Naive thymus-derived CD4-positive, alpha-beta T cell (primary cell): Measurements from ENCODE around the gene LRRK1. TPM values are rescaled to one million over a fixed set of nuclear protein-coding genes. Genes with fewer than 3 reads are reported as not detected.

Experiments
- ATAC-seq: fragments of 150-1000 bp; cut with Tn5 transposase; 2 replicates; pipeline ENCODE4 v1.10.0; 2021; ENCODE audit warnings: mild to moderate bottlenecking, moderate library complexity
- CTCF ChIA-PET: fragments of 350-600 bp; sonication (Branson Sonifier 250); formaldehyde crosslinking; loops from one replicate; lab custom pipeline; 2021; ENCODE audit warnings: antibody characterized with exemption; lab: Charles Lee
- POLR2A ChIA-PET: fragments of 350-600 bp; sonication (Branson Sonifier 250); formaldehyde crosslinking; loops from one replicate; lab custom pipeline; 2021; ENCODE audit warnings: antibody characterized with exemption, inconsistent platforms; lab: Charles Lee
- DNase-seq, 9 donors: peaks; one replicate each; pipeline versions ENCODE4 v3.0.0 to v3.0.0-alpha.2; 2020 to 2022; ENCODE audit warnings: mixed read lengths in 1 of 9
- H3K27ac ChIP-seq: one replicate; pipeline ENCODE4 v1.7.0; 2013; ENCODE audit warnings: mild to moderate bottlenecking, low read depth, low read length, moderate library complexity
- H3K27me3 ChIP-seq, 2 donors: one replicate each; pipeline ENCODE4 v1.7.0; 2013; ENCODE audit warnings: low read length in 2 of 2, mild to moderate bottlenecking in 2 of 2, moderate library complexity in 2 of 2; ENCODE audit not compliant: control insufficient read depth in 2 of 2, insufficient read depth in 2 of 2
- H3K36me3 ChIP-seq, 3 experiments: 1 replicate in 2 of 3; 2 replicates in 1 of 3; pipeline ENCODE4 v1.7.0; 2013; ENCODE audit warnings: low read length in 3 of 3, mild to moderate bottlenecking in 3 of 3, moderate library complexity in 1 of 3; ENCODE audit not compliant: insufficient read depth in 3 of 3, control insufficient read depth in 2 of 3
- H3K4me1 ChIP-seq, 2 donors: one replicate each; pipeline ENCODE4 v1.7.0; 2013; ENCODE audit warnings: low read length in 2 of 2, mild to moderate bottlenecking in 2 of 2, moderate library complexity in 1 of 2; ENCODE audit not compliant: control insufficient read depth in 2 of 2, insufficient read depth in 2 of 2
- H3K4me3 ChIP-seq: 2 replicates; pipeline ENCODE4 v1.7.0; 2013; ENCODE audit warnings: mild to moderate bottlenecking, low read length
- H3K9me3 ChIP-seq, 3 experiments: 1 replicate in 2 of 3; 2 replicates in 1 of 3; pipeline ENCODE4 v1.7.0; 2013; ENCODE audit warnings: low read length in 3 of 3; ENCODE audit not compliant: control insufficient read depth in 2 of 3
- H3K27ac Mint-ChIP-seq, 9 donors: one replicate each; pipeline ENCODE4 v1.8.0; 2020 to 2022; ENCODE audit warnings: mixed read lengths in 9 of 9, mild to moderate bottlenecking in 8 of 9, moderate library complexity in 5 of 9, inconsistent platforms in 2 of 9
- H3K27me3 Mint-ChIP-seq, 5 donors: one replicate each; pipeline ENCODE4 v1.8.0; 2021 to 2022; ENCODE audit warnings: mixed read lengths in 5 of 5, mild to moderate bottlenecking in 1 of 5
- H3K36me3 Mint-ChIP-seq, 5 donors: one replicate each; pipeline ENCODE4 v1.8.0; 2020 to 2022; ENCODE audit warnings: mixed read lengths in 5 of 5, mild to moderate bottlenecking in 3 of 5, inconsistent platforms in 1 of 5
- H3K4me1 Mint-ChIP-seq, 7 donors: one replicate each; pipeline ENCODE4 v1.8.0; 2020 to 2022; ENCODE audit warnings: mixed read lengths in 7 of 7, mild to moderate bottlenecking in 3 of 7, inconsistent platforms in 1 of 7
- H3K4me3 Mint-ChIP-seq, 10 donors: one replicate each; pipeline ENCODE4 v1.8.0; 2020 to 2022; ENCODE audit warnings: mild to moderate bottlenecking in 10 of 10, mixed read lengths in 10 of 10, moderate library complexity in 6 of 10, inconsistent platforms in 2 of 10
- H3K9me3 Mint-ChIP-seq, 11 donors: one replicate each; pipeline ENCODE4 v1.8.0; 2020 to 2022; ENCODE audit warnings: mixed read lengths in 11 of 11, mild to moderate bottlenecking in 4 of 11, inconsistent platforms in 1 of 11, moderate library complexity in 1 of 11
- intact Hi-C, 2 donors: fragments of 100-400 bp; cut with micrococcal nuclease; formaldehyde crosslinking; loops; one replicate each; pipeline ENCODE4 v1.15.1; 2023
- polyA plus RNA-seq, 2 donors: library from polyadenylated mRNA; unstranded; fragments of 300-500 nt; fragmentation: Illumina TruSeq; gene quantifications; one replicate each; pipeline ENCODE4 v1.2.3, GENCODE V29; 2021
- total RNA-seq, 6 experiments: library from RNA in 5 of 6; stranded (reverse) in 5 of 6; gene quantifications; 1 replicate in 5 of 6; 2 replicates in 1 of 6; pipeline ENCODE4 v1.2.3 and lab custom pipeline; 2021 to 2026

LRRK1 gene
- total and polyA plus RNA-seq, 7 experiments from 2014 or later = 0.54 to 15.1 (median 0.60) TPM; not detected in 2

DNA sequence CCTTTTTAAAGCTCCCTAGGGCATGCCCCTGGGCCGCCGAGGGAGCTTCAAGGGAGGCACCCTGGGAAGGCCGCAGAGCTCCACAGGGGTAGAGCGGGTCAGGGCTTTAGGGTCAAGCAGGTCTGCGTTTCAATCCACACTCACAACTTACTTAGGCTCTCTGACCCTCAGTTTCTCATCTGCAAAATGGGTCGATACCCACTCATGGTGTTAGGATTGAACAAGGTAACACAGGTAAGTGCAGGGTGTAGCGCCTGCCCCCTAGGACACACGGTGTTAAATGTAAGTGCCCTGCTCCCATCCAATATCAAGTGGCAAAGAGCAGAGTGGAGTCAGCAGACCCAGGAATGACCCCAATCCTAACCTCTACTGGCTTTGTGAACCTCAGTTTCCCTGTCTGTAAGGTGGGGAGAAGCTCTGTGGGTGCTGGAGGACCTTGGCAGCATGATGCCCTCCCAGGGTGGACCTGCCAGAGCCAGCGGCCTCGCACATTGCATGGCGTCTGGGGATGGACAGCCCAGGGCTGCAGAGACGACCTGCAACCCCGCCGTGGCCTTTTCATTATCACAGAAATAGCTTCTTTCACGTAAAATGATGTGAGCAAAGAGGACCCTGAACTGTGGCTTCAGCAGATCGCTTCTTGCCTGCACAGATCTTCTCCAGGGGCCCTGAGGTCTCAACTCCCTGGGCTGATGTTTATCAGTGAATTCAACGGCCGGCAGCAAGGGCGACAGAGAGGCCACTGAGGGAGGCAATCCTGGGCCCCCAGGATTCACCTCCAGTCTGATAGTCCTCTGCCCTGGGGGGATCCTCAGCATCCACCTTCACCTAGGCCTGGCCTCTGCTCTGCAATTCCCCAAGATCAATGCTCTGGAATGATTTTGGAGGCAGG, 194.2 kb downstream of the LRRK1 start:
- Histone ChIP-seq H3K36me3 (no peaks in the 10 kb centered on the region), H3K4me3 (no peak overlapping the region), H3K9me3 (no peaks in the 10 kb centered on the region), H3K4me1 (no peaks in the 10 kb centered on the region), H3K27ac (no peak overlapping the region), H3K27me3 (no peaks in the 10 kb centered on the region)
- ATAC-seq (no peak), DNase-seq (no peak)
- peaks cover 0 to 13% (median 0%) of the 10 kb centered on the region in 7 donors for H3K4me1 Mint-ChIP-seq
- POLR2A ChIA-PET = no interaction called here
- peaks cover 0 to 6% (median 0%) of the 10 kb centered on the region in 5 donors for H3K27me3 Mint-ChIP-seq
- H3K36me3 Mint-ChIP-seq = no peaks in the 10 kb centered on the region
- H3K4me3 Mint-ChIP-seq = no peak overlapping the region
- H3K9me3 Mint-ChIP-seq = no peaks in the 10 kb centered on the region
- no peak overlapping the region for H3K27ac Mint-ChIP-seq
- CTCF ChIA-PET = interaction anchor here (1.3 kb wide), 1 partner anchor 8 kb away, joined by 6 read pairs; no protein-coding TSS in a partner anchor
- intact Hi-C loops = no loop called here

DNA sequence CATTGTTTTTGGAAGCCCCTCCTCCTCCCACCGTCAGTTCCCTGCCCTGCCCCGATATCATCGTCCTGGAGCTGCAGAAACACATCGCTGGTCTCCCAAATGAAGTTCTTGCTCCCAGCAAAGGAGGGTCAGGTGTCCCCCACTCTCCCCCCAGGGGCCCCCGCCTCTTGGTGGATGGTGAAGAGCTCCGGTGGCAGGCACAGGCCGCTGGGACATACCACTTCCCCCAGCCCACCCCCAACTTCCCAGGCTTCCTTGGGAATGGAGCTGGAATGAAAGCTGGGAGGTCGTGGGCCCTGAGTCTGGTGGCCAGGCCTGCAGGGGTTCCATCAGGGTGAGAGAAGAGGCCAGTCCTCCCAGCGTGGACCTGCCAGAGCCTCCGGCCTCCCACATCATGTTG, 195.0 kb downstream of the LRRK1 start:
- intact Hi-C loops = no loop called here
- CTCF ChIA-PET = no interaction called here

DNA sequence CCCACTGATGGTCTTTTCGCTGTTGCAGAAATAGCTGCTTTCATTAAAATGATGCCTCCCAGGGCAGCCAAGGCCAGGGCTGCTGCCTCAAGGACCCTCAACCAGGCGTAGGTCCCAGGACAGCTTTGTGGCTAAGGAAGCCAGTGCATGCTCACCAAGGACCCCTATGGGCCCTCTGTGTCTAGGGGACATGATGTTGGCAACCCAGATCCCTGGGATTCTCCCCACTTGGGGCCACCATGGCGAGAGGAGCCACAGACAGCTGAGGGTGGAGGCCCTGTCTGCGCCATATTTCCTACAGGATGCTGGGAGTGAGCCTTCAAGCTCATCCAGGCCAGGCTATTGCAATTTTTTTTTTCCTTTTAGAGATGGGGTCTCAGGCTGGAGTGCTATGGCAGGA, 195.5 kb downstream of the LRRK1 start:
- ATAC-seq = no peak
- no peak overlapping the region for H3K4me3 Mint-ChIP-seq
- no peaks in the 10 kb centered on the region for H3K9me3 Mint-ChIP-seq
- peaks cover 0 to 6% (median 0%) of the 10 kb centered on the region in 5 donors for H3K27me3 Mint-ChIP-seq
- Histone ChIP-seq H3K27me3 (no peaks in the 10 kb centered on the region), H3K4me1 (no peaks in the 10 kb centered on the region), H3K9me3 (no peaks in the 10 kb centered on the region), H3K36me3 (no peaks in the 10 kb centered on the region), H3K27ac (no peak overlapping the region), H3K4me3 (no peak overlapping the region)
- H3K36me3 Mint-ChIP-seq = no peaks in the 10 kb centered on the region
- H3K27ac Mint-ChIP-seq = no peak overlapping the region
- DNase-seq = no peak
- intact Hi-C loops = no loop called here
- ChIA-PET POLR2A (no interaction called here), CTCF (interaction anchor here (1.0 kb wide), 1 partner anchor 144 kb away, joined by 3 read pairs; no protein-coding TSS in a partner anchor)
- peaks cover 0 to 13% (median 0%) of the 10 kb centered on the region in 7 donors for H3K4me1 Mint-ChIP-seq

More for the DNA sequence above, 195.0 kb downstream of the LRRK1 start:
- Histone ChIP-seq H3K4me3 (no peak overlapping the region), H3K9me3 (no peaks in the 10 kb centered on the region), H3K36me3 (no peaks in the 10 kb centered on the region), H3K4me1 (no peaks in the 10 kb centered on the region), H3K27ac (no peak overlapping the region), H3K27me3 (no peaks in the 10 kb centered on the region)
- POLR2A ChIA-PET = no interaction called here
- peaks cover 0 to 6% (median 0%) of the 10 kb centered on the region in 5 donors for H3K27me3 Mint-ChIP-seq
- H3K9me3 Mint-ChIP-seq = no peaks in the 10 kb centered on the region
- no peak for DNase-seq
- no peak for ATAC-seq
- H3K4me1 Mint-ChIP-seq = peaks cover 0 to 13% (median 0%) of the 10 kb centered on the region in 7 donors
- H3K36me3 Mint-ChIP-seq = no peaks in the 10 kb centered on the region
- no peak overlapping the region for H3K27ac Mint-ChIP-seq
- H3K4me3 Mint-ChIP-seq = no peak overlapping the region

DNA sequence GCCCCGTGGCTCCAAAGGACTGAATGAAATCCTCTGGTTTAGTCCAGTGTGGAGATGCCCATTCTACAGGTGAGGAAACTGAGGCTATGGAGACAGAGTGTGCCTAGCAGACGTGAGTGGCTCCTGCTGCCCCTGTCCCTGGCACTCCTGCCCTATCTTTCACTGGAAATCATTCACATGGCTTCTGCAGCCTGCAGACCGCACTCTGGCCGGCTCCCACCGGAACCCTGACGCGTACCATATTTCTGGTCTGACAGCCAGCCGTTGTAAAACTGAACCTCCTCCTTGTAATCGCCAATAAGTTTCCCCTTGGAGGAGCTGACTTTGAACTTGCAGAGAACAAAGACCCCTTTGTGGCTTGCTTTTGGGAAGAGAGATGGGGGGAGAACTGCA, 196.2 kb downstream of the LRRK1 start:
- Mint-ChIP-seq H3K4me1 (peaks cover 0 to 13% (median 3%) of the 10 kb centered on the region in 7 donors), H3K27ac (no peak overlapping the region), H3K36me3 (no peaks in the 10 kb centered on the region), H3K4me3 (no peak overlapping the region), H3K9me3 (no peaks in the 10 kb centered on the region), H3K27me3 (peaks cover 0 to 6% (median 0%) of the 10 kb centered on the region in 5 donors)
- no peak overlapping the region for H3K27ac ChIP-seq
- H3K27me3 ChIP-seq = no peaks in the 10 kb centered on the region
- no peak overlapping the region for H3K4me3 ChIP-seq
- ATAC-seq (no peak), DNase-seq (no peak)
- intact Hi-C loops = no loop called here
- ChIA-PET CTCF (interaction anchor here (1.0 kb wide), 1 partner anchor 143 kb away, joined by 3 read pairs; no protein-coding TSS in a partner anchor), POLR2A (no interaction called here)
- no peaks in the 10 kb centered on the region for H3K36me3 ChIP-seq
- no peaks in the 10 kb centered on the region for H3K4me1 ChIP-seq
- H3K9me3 ChIP-seq = no peaks in the 10 kb centered on the region

DNA sequence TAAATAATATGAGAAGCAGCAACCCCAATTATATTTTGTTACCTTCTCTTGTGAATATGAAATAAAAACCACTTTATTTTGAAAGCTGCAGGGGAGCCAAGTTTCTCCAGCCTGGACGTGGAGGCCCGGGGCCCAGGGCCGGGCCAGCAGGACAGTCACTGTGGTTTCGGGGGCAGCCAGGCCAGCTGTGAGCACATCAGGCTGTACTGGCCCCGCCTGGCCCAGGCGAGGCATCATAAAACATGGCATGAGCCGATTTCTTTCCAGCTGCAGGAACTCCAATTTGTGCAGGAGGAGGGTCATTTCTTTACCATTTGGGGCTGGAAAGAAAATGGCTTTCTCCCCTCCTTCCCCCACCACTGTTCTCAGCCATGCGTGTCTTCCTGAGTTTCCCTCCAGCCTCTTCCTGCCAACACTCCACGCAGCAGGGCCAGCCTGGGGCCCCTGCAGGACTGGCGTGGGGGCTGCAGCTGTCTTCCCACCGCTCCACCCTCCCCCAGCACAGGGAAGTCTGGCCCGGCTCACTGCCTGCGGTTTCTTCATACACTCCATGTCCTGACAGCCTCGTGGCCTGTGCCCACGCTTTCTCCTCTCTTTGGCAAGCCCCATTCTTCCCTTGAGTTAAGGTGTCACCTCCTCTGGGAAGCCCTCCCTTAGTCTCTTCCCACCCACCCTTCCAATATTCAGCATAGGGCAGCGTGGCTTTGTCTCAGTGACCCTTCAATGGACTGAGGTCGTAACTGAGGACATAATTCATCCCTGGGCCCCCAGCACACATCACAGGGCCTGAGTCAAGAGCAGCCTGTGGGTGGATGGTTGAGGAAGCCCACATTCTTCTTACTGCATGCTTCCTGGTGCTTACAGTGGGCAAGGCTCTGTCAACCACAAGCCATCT, 196.9 kb downstream of the LRRK1 start:
- intact Hi-C loops = no loop called here
- no peaks in the 10 kb centered on the region for H3K36me3 Mint-ChIP-seq
- CTCF ChIA-PET = interaction anchor here (1.0 kb wide), 1 partner anchor 143 kb away, joined by 3 read pairs; no protein-coding TSS in a partner anchor
- POLR2A ChIA-PET = no interaction called here
- no peak for ATAC-seq
- DNase-seq = no peak
- H3K9me3 Mint-ChIP-seq = no peaks in the 10 kb centered on the region
- peaks cover 0 to 13% (median 3%) of the 10 kb centered on the region in 7 donors for H3K4me1 Mint-ChIP-seq
- H3K4me3 ChIP-seq = no peak overlapping the region
- H3K27me3 ChIP-seq = no peaks in the 10 kb centered on the region
- no peaks in the 10 kb centered on the region for H3K4me1 ChIP-seq
- H3K36me3 ChIP-seq = no peaks in the 10 kb centered on the region
- H3K27me3 Mint-ChIP-seq = peaks cover 0 to 6% (median 0%) of the 10 kb centered on the region in 5 donors
- H3K9me3 ChIP-seq = no peaks in the 10 kb centered on the region
- H3K4me3 Mint-ChIP-seq = no peak overlapping the region
- no peak overlapping the region for H3K27ac Mint-ChIP-seq
- no peak overlapping the region for H3K27ac ChIP-seq

DNA sequence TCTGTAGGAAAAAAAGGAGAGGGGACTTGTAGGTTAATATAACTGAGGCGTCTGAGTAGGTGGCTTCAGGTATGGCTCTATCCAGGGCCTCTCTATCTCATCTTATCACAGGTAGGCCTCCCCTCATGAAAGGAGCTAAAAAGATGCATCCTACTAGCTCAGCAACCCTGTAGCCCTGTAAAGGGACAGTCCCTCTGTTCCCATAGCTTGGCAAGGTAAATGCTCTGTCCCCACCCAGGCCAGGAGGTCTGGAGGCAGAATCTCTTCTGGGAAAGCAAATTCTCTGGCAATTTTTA, 197.5 kb downstream of the LRRK1 start:
- Histone ChIP-seq H3K4me3 (no peak overlapping the region), H3K27me3 (no peaks in the 10 kb centered on the region), H3K9me3 (no peaks in the 10 kb centered on the region), H3K4me1 (no peaks in the 10 kb centered on the region), H3K27ac (no peak overlapping the region), H3K36me3 (no peaks in the 10 kb centered on the region)
- Mint-ChIP-seq H3K9me3 (no peaks in the 10 kb centered on the region), H3K36me3 (no peaks in the 10 kb centered on the region), H3K4me3 (no peak overlapping the region), H3K4me1 (peaks cover 0 to 13% (median 5%) of the 10 kb centered on the region in 7 donors), H3K27ac (no peak overlapping the region), H3K27me3 (peaks cover 0 to 6% (median 0%) of the 10 kb centered on the region in 5 donors)
- no peak for DNase-seq
- intact Hi-C loops = no loop called here
- ChIA-PET POLR2A (no interaction called here), CTCF (no interaction called here)
- no peak for ATAC-seq
